ENCODE measurements around the gene PDLIM1. TPM values are rescaled to one million over a fixed set of nuclear protein-coding genes. Genes with fewer than 3 reads are reported as not detected.

PDLIM1 gene
- total and polyA plus RNA-seq, 10 of the 15 experiments (the other 5 are each of a cell fraction or from before 2014, with no cell fraction given): 95.7 to 714 (median 309) TPM

- RAD21 ChIA-PET (ENCODE audit: unreplicated experiment): interaction anchor here (2.8 to 5.2 kb wide), 2 partner anchors 80 to 82 kb away, joined by 8 to 21 read pairs; no protein-coding TSS in a partner anchor
- peak; percentile 74 for TF ChIP-seq BCL3 (IDR thresholded peaks at IDR 0.05; ENCODE audit: borderline replicate concordance, insufficient read depth, low read depth, low read length, poor library complexity, severe bottlenecking)
- TF ChIP-seq MTA2 (IDR thresholded peaks at IDR 0.05; ENCODE audit: low read depth): no peak
- Histone ChIP-seq H3K4me1 (ENCODE audit: control insufficient read depth, insufficient read depth, low read length) (peaks cover 37% of the 10 kb centered on the region), H3K27ac (ENCODE audit: control insufficient read depth, insufficient read depth) (no peak overlapping the region), H3K4me3 (no peak overlapping the region), H2AFZ (ENCODE audit: control insufficient read depth, low read depth, low read length) (no peak overlapping the region), H3K79me2 (ENCODE audit: control insufficient read depth, insufficient read depth, low read length) (peaks cover 99% of the 10 kb centered on the region), H3K9me3 (replicated peaks; ENCODE audit: control insufficient read depth, insufficient read depth, low read length) (no peaks in the 10 kb centered on the region), H3K4me2 (ENCODE audit: control insufficient read depth, insufficient read depth) (peak overlapping the region; percentile 51; the same call in 1 of the 2 replicates), H3K27me3 (replicated peaks in 1 of 2; ENCODE audit: control insufficient read depth in 2 of 2, insufficient read depth in 2 of 2, low read length in 1 of 2) (no peaks in the 10 kb centered on the region), H4K20me1 (ENCODE audit: control insufficient read depth, insufficient read depth) (peaks cover 18% of the 10 kb centered on the region), H3K9ac (ENCODE audit: control insufficient read depth, insufficient read depth, low read length) (no peak overlapping the region), H3K36me3 (ENCODE audit: control insufficient read depth in 2 of 2, insufficient read depth in 2 of 2, low read length in 1 of 2) (0 out of 4 replicates have a peak, but pooled peaks cover 0 to 3% of the 10 kb centered on the region in 2 experiments)
- intact Hi-C loops (cut with micrococcal nuclease; ENCODE audit: unreplicated experiment) (no loop called here), in situ Hi-C loops (cut with MboI) (loop anchor here (10.0 kb wide), 1 partner anchor 994 kb away; the partner anchor contains the start of gene BLNK)
- 74% methylated on average over 2 of the region's 2 CpGs for WGBS (ENCODE audit: insufficient coverage, insufficient replicate concordance, low lambda C conversion rate, missing lambda C conversion rate)
- DNase-seq (ENCODE audit: low read depth, low spot score) (no peak), FAIRE-seq (no peak), ATAC-seq (no peak)
- SMC1A ChIA-PET (ENCODE audit: uncharacterized antibody, unreplicated experiment): interaction anchor here (1.0 to 14.9 kb wide), 11 partner anchors 7 to 95 kb away, joined by 3 to 313 read pairs (median 4); partner anchors contain the start of gene PDLIM1
- CTCF ChIA-PET: interaction anchor here (1.3 to 16.6 kb wide), 4 partner anchors 9 to 82 kb away, joined by 4 to 348 read pairs (median 90); no protein-coding TSS in a partner anchor
- POLR2A ChIA-PET: interaction anchor here (1.1 kb wide), 1 partner anchor 26 kb away, joined by 3 read pairs; no protein-coding TSS in a partner anchor
- BruUV-seq (replicated peaks): TSS peak; percentile 2
These were observed 10.2 kb downstream of the PDLIM1 start for GRCh38 chr10:95280637-95281036.

All from GM12878 (cell line).